ENCODE results near the gene MACROH2A1. TPM values are rescaled to one million over a fixed set of nuclear protein-coding genes. Genes with fewer than 3 reads are reported as not detected.

Gene MACROH2A1

GRCh38 chr5:135296900-135297816, 101.9 kb downstream of the MACROH2A1 start:
- Histone ChIP-seq H3K27me3 (ENCODE audit: control insufficient read depth, insufficient read depth, low read length) (peaks cover 8% of the 10 kb centered on the region), H3K4me2 (ENCODE audit: low read length) (no peak overlapping the region), H3K9ac (ENCODE audit: low read depth, low read length) (no peak overlapping the region), H3K4me3 (ENCODE audit: low read length) (no peak overlapping the region), H3K36me3 (ENCODE audit: insufficient read depth, low read length) (no peaks in the 10 kb centered on the region), H3K9me3 (replicated peaks; ENCODE audit: low read length) (no peaks in the 10 kb centered on the region), H3K4me1 (ENCODE audit: control insufficient read depth, insufficient read depth, low read length) (no peaks in the 10 kb centered on the region)

GRCh38 chr5:135295852-135296251, 103.2 kb downstream of the MACROH2A1 start:
- Histone ChIP-seq H3K9me3 (replicated peaks; ENCODE audit: low read length) (no peaks in the 10 kb centered on the region), H3K4me3 (ENCODE audit: low read length) (no peak overlapping the region), H3K4me1 (ENCODE audit: control insufficient read depth, insufficient read depth, low read length) (no peaks in the 10 kb centered on the region), H3K36me3 (ENCODE audit: insufficient read depth, low read length) (no peaks in the 10 kb centered on the region), H3K9ac (ENCODE audit: low read depth, low read length) (no peak overlapping the region), H3K4me2 (ENCODE audit: low read length) (no peak overlapping the region), H3K27me3 (ENCODE audit: control insufficient read depth, insufficient read depth, low read length) (peaks cover 3% of the 10 kb centered on the region)

- Histone ChIP-seq H3K4me3 (ENCODE audit: low read length) (no peak overlapping the region), H3K9me3 (replicated peaks; ENCODE audit: low read length) (no peaks in the 10 kb centered on the region), H3K4me2 (ENCODE audit: low read length) (no peak overlapping the region), H3K27me3 (ENCODE audit: control insufficient read depth, insufficient read depth, low read length) (no peaks in the 10 kb centered on the region), H3K4me1 (ENCODE audit: control insufficient read depth, insufficient read depth, low read length) (no peaks in the 10 kb centered on the region), H3K36me3 (ENCODE audit: insufficient read depth, low read length) (no peaks in the 10 kb centered on the region), H3K9ac (ENCODE audit: low read depth, low read length) (no peak overlapping the region)
Measured at GRCh38 chr5:135294793-135295192, 104.2 kb downstream of the MACROH2A1 start.

GRCh38 chr5:135289651-135290050, 109.4 kb downstream of the MACROH2A1 start:
- Histone ChIP-seq H3K4me3 (ENCODE audit: low read length) (no peak overlapping the region), H3K4me2 (ENCODE audit: low read length) (no peak overlapping the region), H3K36me3 (ENCODE audit: insufficient read depth, low read length) (no peaks in the 10 kb centered on the region), H3K27me3 (ENCODE audit: control insufficient read depth, insufficient read depth, low read length) (peaks cover 3% of the 10 kb centered on the region), H3K4me1 (ENCODE audit: control insufficient read depth, insufficient read depth, low read length) (no peaks in the 10 kb centered on the region), H3K9ac (ENCODE audit: low read depth, low read length) (no peak overlapping the region), H3K9me3 (replicated peaks; ENCODE audit: low read length) (no peaks in the 10 kb centered on the region)

GRCh38 chr5:135287551-135287950, 111.5 kb downstream of the MACROH2A1 start:
- peaks cover 9% of the 10 kb centered on the region for H3K27me3 ChIP-seq (ENCODE audit: control insufficient read depth, insufficient read depth, low read length)
- no peaks in the 10 kb centered on the region for H3K36me3 ChIP-seq (ENCODE audit: insufficient read depth, low read length)
- H3K4me3 ChIP-seq (ENCODE audit: low read length), result no peak overlapping the region
- H3K4me2 ChIP-seq (ENCODE audit: low read length), result no peak overlapping the region
- H3K9ac ChIP-seq (ENCODE audit: low read depth, low read length), result no peak overlapping the region
- no peaks in the 10 kb centered on the region for H3K9me3 ChIP-seq (replicated peaks; ENCODE audit: low read length)
- H3K4me1 ChIP-seq (ENCODE audit: control insufficient read depth, insufficient read depth, low read length), result no peaks in the 10 kb centered on the region

Small RNA genes within 50 kb of the gene (small RNA-seq; reads per million reads assigned to genes)
- not detected for gene DCANP1

Measured in skeletal muscle satellite cell (primary cell).